DMS 273 treated with DMSO at 0.1 percent for 48 hours (cell line): ENCODE results near the gene SERPINE1.
A peak's percentile ranks its signal among the peaks of the same experiment; 100 is the strongest.
"Not testable (repeated sequence)": the region's sequence is repeated elsewhere in the genome, so short reads cannot be mapped to it uniquely, and the experiment has no call there.

ENCODE experiments used
- DNase-seq: peaks from one replicate; lab custom pipeline; 2025; lab: John Stamatoyannopoulos, UW

SERPINE1 gene

GRCh38 chr7:101126651-101127459 is at the start of gene SERPINE1:
Gene SERPINE1, plus strand, starts transcription at chr7:101127104. Its CDS starts 1,290 bp downstream, at chr7:101128394.
- DNase-seq: peak; percentile 30

GRCh38 chr7:101077303-101078086 is 49.4 kb upstream of the SERPINE1 start:
- peak; percentile 59 for DNase-seq

- DNase-seq: no peak
Observed at GRCh38 chr7:101081432-101081831, 45.5 kb upstream of the SERPINE1 start.

DNA sequence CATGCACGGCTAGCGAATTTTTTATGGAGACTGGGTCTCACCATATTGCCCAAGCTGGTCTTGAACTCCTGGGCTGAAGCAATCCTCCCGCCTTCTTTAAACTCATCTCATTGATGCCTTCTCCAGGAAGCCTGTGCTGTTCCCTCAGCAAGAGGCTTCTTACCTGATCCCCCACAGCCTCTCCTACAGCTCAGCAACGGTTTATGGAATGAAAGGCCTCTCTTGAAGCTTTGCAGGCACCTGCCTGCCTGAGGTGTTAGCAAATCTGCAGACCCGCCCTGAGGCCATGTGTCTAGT is 42.1 kb upstream of the SERPINE1 start:
- no peak for DNase-seq

- peak; percentile 57 for DNase-seq
Observed at GRCh38 chr7:101085162-101085964, 41.5 kb upstream of the SERPINE1 start, which contains the start of gene TRIM56. Gene TRIM56, plus strand, starts transcription at chr7:101085481. Its CDS starts 1,832 bp downstream, at chr7:101087313.

GRCh38 chr7:101087334-101088068 is 39.4 kb upstream of the SERPINE1 start:
- DNase-seq: no peak

GRCh38 chr7:101088069-101088425 is 38.9 kb upstream of the SERPINE1 start:
- no peak for DNase-seq

DNA sequence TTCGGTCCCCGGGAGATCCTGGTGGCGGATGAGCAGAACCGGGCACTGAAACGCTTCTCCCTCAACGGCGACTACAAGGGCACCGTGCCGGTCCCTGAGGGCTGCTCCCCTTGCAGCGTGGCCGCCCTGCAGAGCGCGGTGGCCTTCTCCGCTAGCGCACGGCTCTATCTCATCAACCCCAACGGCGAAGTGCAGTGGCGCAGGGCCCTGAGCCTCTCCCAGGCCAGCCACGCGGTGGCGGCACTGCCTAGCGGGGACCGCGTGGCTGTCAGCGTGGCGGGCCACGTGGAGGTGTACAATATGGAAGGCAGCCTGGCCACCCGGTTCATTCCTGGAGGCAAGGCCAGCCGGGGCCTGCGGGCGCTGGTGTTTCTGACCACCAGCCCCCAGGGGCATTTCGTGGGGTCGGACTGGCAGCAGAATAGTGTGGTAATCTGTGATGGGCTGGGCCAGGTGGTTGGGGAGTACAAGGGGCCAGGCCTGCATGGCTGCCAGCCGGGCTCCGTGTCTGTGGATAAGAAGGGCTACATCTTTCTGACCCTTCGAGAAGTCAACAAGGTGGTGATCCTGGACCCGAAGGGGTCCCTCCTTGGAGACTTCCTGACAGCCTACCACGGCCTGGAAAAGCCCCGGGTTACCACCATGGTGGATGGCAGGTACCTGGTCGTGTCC is 37.9 kb upstream of the SERPINE1 start:
- no peak for DNase-seq

DNA sequence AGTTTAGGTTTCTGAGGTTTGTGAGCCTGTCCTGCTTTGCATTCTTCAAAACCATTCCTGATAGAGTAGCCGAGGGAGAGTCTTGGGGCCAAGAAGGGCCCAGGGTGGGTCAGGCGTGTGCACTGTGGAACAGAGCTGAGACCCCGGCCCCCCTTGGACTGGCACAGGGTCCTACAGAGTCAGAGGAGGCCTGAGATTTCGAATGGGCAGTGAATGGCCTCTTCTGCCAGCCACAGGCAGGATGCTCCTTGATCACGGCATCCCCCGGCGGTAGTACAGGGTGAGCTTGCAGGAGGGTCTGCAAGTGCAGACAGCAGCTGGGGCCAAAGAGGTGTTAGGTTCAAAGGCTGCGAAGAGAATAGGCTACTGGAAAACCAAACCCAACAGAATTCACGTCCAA is 37.0 kb upstream of the SERPINE1 start:
- no peak for DNase-seq

DNA sequence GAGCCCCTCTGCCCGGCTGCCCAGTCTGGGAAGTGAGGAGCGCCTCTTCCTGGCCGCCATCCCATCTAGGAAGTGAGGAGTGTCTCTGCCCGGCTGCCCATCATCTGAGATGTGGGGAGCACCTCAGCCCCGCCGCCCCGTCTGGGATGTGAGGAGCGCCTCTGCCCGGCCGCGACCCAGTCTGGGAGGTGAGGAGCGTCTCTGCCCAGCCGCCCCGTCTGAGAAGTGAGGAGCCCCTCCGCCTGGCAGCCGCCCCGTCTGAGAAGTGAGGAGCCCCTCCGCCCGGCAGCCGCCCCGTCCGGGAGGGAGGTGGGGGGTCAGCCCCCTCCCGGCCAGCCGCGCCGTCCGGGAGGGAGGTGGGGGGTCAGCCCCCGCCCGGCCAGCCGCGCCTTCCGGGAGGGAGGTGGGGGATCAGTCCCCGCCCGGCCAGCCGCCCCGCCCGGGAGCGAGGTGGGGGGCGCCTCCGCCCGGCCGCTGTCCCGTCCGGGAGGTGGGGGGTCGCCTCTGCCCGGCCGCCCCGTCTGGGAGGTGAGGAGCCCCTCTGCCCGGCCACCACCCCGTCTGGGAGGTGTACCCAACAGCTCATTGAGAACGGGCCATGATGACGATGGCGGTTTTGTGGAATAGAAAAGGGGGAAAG is 34.5 kb upstream of the SERPINE1 start:
- DNase-seq: not testable (repeated sequence)

- DNase-seq: no peak
Observed at GRCh38 chr7:101093906-101094305, 33.0 kb upstream of the SERPINE1 start.

DNA sequence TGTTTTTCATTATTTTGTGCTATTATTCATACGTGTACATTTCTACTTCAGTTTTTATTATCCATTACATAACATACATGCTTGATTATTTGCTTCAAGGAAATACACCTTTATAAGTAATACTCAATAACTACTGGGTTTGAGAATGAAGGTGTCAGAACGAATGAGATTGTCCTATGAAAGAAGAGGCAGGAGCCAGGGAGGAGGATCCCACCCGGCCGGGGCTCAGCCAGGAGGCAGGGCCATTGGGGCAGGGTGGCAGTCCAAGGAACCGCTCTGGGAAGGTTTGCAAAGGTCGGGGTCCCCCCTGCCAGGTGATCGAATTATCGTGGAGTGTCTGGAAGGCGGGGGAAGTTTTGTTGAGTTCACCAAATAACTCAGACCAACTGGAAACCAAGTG is 32.5 kb upstream of the SERPINE1 start:
- no peak for DNase-seq

DNA sequence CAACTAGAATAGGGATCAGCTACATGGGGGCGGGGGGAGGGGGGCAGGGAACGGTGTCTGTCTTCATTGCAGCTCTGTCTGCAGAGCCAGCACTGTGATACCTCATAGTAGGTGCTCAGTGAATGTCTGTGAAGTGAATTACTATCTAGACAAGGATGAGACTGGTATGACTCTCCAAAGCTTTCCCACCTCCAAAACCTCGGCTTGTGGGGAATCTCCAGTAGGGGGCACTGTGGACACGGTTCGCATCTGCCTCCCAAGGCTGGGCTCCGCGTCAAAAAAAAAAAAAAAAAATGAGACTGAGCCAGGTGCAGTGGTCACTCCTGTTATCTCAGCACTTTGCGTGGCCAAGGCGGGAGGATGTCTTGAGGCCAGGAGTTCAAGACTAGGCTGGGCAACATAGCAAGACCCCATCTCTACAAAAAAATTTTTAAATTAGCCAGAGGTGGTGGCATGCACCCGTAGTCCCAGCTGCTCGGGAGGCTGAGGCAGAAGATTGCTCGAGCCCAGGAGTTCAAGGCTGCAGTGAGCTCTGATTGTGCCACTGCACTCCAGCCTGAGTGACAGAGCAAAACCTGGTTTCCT is 32.0 kb upstream of the SERPINE1 start:
- no peak for DNase-seq

DNA sequence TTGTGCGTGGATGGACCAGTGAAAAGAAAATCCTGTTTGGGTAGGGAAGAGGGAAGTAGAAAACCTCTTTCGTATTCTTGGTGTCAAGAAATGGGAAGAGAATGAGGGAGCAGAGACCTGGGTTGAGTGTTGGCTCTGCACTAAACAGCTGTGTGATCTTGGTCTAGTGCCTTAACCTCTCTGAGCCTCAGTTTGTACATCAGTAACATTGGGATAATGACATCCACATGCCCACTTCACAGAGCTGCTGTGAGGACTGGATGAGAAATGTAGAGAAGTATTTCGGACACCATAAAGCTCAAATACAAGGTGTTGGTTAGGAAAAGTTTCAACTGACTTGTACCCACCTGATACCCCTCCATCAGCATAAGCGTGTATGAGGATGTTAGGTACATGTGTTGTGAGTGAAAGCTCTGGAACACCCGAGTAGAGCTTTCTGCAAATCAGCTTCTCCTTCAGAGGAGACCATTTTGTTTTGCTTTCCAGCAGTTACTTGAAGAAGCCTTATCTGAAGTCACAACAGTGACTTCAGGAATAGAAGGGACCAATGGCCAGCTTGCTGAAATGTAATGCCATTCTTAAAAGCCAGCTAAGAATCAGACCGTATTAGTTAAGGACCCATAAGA is 30.5 kb upstream of the SERPINE1 start:
- no peak for DNase-seq

- no peak for DNase-seq
Observed at GRCh38 chr7:101096957-101097347, 30.0 kb upstream of the SERPINE1 start.

- DNase-seq: no peak
Observed at GRCh38 chr7:101097561-101097960, 29.3 kb upstream of the SERPINE1 start.

DNA sequence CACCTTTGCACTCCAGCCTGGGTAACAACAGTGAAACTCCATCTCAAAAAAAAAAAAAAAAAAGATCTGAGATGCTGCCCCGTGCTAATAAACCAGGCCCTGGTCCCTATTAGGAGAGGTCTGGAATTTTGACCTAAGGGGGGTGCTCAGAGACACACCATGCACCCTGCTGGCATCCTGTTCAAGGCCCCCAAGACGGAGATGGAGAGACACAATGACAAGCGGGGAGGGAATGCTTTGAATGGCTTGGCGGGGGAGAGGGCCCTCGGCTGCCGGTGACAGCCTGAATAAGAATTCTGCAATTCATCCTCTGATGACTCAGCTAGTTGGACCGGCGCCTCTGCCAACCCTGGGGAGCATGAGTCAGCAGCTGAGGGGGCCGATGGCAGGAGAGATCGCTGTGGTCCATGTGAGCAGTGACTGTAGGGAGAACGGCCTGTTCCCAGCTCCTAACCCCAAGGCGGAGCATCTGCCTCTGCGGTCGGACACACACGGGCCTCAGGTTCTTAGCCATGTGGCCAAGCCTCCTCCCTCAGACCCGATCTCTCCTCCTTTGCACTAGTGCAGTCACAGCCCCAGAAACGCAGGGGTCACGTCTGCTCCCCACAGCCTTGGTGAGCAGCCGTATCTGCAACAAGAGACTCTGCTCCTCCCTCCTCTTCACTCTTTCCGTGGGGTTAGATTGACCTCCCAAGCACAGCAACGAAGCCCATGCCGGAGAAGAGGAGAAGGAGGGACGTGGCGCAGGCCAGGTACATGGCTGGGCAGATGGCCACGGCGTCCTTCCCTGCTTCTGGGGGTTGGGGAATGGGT is 26.7 kb upstream of the SERPINE1 start:
- peak; percentile 86 for DNase-seq

GRCh38 chr7:101100858-101101847 is 25.8 kb upstream of the SERPINE1 start:
- no peak for DNase-seq
